Measurements from ENCODE around the gene IGFL2. TPM values are rescaled to one million over a fixed set of nuclear protein-coding genes. Genes with fewer than 3 reads are reported as not detected.

IGFL2 gene
- total and polyA plus RNA-seq, 9 of the 15 experiments (the other 6 are each of a cell fraction or from before 2014, with no cell fraction given) = 0.42 to 1.7 (median 0.75) TPM; not detected in 2

GRCh38 chr19:46192992-46193650 lies 45.1 kb downstream of the IGFL2 start (continued):
- TF ChIP-seq PHF8 (IDR thresholded peaks at IDR 0.05; ENCODE audit: borderline replicate concordance, low read length) (no peak), SLC30A9 (CRISPR knock-in tag; IDR thresholded peaks at IDR 0.05) (no peak), TEAD1 (CRISPR knock-in tag; IDR thresholded peaks at IDR 0.05) (peak in 1 of 2 experiments; percentile 16; a peak in 3 of 4 replicates), ARID2 (IDR thresholded peaks at IDR 0.05) (no peak), ZNF551 (CRISPR knock-in tag; IDR thresholded peaks at IDR 0.05) (no peak), GTF3C2 (IDR thresholded peaks at IDR 0.05; ENCODE audit: borderline replicate concordance, extremely low read depth, insufficient read length) (no peak), SPI1 (IDR thresholded peaks at IDR 0.05; ENCODE audit: borderline replicate concordance, low read depth, low read length) (no peak), SNRNP70 (optimal IDR thresholded peaks at IDR 0.05; ENCODE audit: low read depth, low read length) (no peak), CHCHD3 (CRISPR knock-in tag; IDR thresholded peaks at IDR 0.05) (no peak), RAD51 (IDR thresholded peaks at IDR 0.05; ENCODE audit: borderline replicate concordance, low read depth) (no peak), NFATC3 (IDR thresholded peaks at IDR 0.05) (no peak), ZNF121 (CRISPR knock-in tag; conservative IDR thresholded peaks at IDR 0.05) (no peak), BRD9 (IDR thresholded peaks at IDR 0.05; ENCODE audit: low read depth, partially characterized antibody) (no peak), NFIX (CRISPR knock-in tag; IDR thresholded peaks at IDR 0.05; ENCODE audit: low read depth) (no peak), FOS (IDR thresholded peaks at IDR 0.05; ENCODE audit: extremely low read depth, insufficient read length) (peak; percentile 78), ELF2 (CRISPR knock-in tag; IDR thresholded peaks at IDR 0.05) (peak; percentile 65), MYNN (IDR thresholded peaks at IDR 0.05) (no peak), MYNN (CRISPR knock-in tag; IDR thresholded peaks at IDR 0.05) (no peak), CGGBP1 (CRISPR knock-in tag; IDR thresholded peaks at IDR 0.05) (no peak)
- TF ChIP-seq, protein P1, sequence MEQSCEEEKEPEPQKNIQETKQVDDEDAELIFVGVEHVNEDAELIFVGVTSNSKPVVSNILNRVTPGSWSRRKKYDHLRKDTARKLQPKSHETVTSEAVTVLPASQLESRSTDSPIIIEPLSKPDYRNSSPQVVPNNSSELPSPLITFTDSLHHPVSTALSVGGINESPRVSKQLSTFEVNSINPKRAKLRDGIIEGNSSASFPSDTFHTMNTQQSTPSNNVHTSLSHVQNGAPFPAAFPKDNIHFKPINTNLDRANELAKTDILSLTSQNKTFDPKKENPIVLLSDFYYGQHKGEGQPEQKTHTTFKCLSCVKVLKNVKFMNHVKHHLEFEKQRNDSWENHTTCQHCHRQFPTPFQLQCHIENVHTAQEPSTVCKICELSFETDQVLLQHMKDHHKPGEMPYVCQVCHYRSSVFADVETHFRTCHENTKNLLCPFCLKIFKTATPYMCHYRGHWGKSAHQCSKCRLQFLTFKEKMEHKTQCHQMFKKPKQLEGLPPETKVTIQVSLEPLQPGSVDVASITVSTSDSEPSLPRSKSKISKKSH (CRISPR knock-in tag; IDR thresholded peaks at IDR 0.05) = 0 out of 2 replicates have a peak, but pooled peaks have one; percentile 51
- TF ChIP-seq, protein P2, sequence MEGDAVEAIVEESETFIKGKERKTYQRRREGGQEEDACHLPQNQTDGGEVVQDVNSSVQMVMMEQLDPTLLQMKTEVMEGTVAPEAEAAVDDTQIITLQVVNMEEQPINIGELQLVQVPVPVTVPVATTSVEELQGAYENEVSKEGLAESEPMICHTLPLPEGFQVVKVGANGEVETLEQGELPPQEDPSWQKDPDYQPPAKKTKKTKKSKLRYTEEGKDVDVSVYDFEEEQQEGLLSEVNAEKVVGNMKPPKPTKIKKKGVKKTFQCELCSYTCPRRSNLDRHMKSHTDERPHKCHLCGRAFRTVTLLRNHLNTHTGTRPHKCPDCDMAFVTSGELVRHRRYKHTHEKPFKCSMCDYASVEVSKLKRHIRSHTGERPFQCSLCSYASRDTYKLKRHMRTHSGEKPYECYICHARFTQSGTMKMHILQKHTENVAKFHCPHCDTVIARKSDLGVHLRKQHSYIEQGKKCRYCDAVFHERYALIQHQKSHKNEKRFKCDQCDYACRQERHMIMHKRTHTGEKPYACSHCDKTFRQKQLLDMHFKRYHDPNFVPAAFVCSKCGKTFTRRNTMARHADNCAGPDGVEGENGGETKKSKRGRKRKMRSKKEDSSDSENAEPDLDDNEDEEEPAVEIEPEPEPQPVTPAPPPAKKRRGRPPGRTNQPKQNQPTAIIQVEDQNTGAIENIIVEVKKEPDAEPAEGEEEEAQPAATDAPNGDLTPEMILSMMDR (IDR thresholded peaks at IDR 0.05 in 2 of 3, conservative IDR thresholded peaks at IDR 0.05 in 1 of 3; ENCODE audit: insufficient read depth in 2 of 3, low read depth in 1 of 3, low read length in 3 of 3) = no peak
- TF ChIP-seq, protein P3, sequence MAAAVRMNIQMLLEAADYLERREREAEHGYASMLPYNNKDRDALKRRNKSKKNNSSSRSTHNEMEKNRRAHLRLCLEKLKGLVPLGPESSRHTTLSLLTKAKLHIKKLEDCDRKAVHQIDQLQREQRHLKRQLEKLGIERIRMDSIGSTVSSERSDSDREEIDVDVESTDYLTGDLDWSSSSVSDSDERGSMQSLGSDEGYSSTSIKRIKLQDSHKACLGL (CRISPR knock-in tag; IDR thresholded peaks at IDR 0.05; ENCODE audit: borderline replicate concordance, poor library complexity, severe bottlenecking) = no peak

All from K562 (cell line).